A673 (cell line): ENCODE results near the gene DDX39A.

Source experiments
- EZH2 ChIP-seq: fragments of 200-600 bp; sonication (generic); IDR thresholded peaks from 2 replicates; pipeline ENCODE4 v1.6.1; 2017; ENCODE audit warnings: borderline replicate concordance, low read depth, mild to moderate bottlenecking, mixed read lengths, antibody characterized with exemption, low read length; ENCODE audit not compliant: poor library complexity, severe bottlenecking
- TF ChIP-seq, protein P1 (sequence below): fragments of 300-800, 200-600 bp; sonication (generic); conservative IDR thresholded peaks from 2 replicates; pipeline ENCODE4 v1.5.1; 2017; ENCODE audit warnings: low read depth, mild to moderate bottlenecking, antibody characterized with exemption, low read length, moderate library complexity, mixed read lengths

DNA sequence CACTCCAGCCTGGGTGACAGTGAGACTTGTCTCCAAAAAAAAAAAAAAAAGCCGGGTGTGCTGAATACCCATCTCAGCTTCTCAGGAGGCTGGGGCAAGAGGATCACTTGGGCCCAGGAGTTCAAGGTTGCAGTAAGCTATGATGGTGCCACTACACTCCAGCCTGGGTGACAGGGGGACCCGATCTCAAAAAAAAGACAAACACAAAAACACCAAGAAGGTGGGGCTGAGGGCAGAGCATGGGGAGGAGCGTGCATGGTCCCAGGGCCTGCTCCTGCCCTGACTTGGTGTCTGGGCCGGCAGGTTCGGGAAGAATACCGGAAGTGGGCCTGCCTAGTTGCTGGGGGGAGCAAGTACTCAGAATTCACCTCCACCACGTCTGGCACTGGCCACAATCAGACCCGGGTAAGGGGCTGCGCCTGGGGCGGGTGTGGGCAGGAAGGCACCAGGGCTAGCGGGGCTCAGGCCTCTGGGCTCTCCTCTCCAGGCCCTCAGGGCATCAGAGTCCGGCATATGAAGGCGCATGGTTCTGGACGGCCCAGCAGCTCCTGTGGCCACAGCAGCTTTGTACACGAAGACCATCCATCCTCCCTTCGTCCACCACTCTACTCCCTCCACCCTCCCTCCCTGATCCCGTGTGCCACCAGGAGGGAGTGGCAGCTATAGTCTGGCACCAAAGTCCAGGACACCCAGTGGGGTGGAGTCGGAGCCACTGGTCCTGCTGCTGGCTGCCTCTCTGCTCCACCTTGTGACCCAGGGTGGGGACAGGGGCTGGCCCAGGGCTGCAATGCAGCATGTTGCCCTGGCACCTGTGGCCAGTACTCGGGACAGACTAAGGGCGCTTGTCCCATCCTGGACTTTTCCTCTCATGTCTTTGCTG, 11.3 kb downstream of the DDX39A start:
- TF ChIP-seq, protein P1, sequence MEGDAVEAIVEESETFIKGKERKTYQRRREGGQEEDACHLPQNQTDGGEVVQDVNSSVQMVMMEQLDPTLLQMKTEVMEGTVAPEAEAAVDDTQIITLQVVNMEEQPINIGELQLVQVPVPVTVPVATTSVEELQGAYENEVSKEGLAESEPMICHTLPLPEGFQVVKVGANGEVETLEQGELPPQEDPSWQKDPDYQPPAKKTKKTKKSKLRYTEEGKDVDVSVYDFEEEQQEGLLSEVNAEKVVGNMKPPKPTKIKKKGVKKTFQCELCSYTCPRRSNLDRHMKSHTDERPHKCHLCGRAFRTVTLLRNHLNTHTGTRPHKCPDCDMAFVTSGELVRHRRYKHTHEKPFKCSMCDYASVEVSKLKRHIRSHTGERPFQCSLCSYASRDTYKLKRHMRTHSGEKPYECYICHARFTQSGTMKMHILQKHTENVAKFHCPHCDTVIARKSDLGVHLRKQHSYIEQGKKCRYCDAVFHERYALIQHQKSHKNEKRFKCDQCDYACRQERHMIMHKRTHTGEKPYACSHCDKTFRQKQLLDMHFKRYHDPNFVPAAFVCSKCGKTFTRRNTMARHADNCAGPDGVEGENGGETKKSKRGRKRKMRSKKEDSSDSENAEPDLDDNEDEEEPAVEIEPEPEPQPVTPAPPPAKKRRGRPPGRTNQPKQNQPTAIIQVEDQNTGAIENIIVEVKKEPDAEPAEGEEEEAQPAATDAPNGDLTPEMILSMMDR, result no peak
- TF ChIP-seq EZH2, result no peak
